Astrocyte (in vitro differentiated cells and primary cell): ENCODE results near the gene ADARB2. TPM values are rescaled to one million over a fixed set of nuclear protein-coding genes. Genes with fewer than 3 reads are reported as not detected.

ENCODE experiments used
- DNase-seq: peaks from one replicate; pipeline ENCODE4 v3.0.0-alpha.2; 2010; ENCODE audit warnings: low read depth
- FAIRE-seq: peaks from 2 replicates; lab custom pipeline; 2011; peaks lifted over from hg19 to GRCh38; lab: Jason Lieb, UNC
- H2AFZ ChIP-seq: 2 replicates; pipeline ENCODE4 v1.6.0; 2012; ENCODE audit warnings: low read depth, low read length, inconsistent platforms
- H3K27ac ChIP-seq: 2 replicates; pipeline ENCODE4 v1.5.1; 2011; ENCODE audit warnings: low read depth, low read length, inconsistent platforms
- H3K27me3 ChIP-seq: 2 replicates; pipeline ENCODE4 v1.6.0; 2011; ENCODE audit warnings: low read length, inconsistent platforms; ENCODE audit not compliant: insufficient read depth
- H3K36me3 ChIP-seq: 2 replicates; pipeline ENCODE4 v1.5.1; 2011; ENCODE audit warnings: low read length, inconsistent platforms; ENCODE audit not compliant: insufficient read depth
- H3K4me1 ChIP-seq: 2 replicates; pipeline ENCODE4 v1.5.1; 2011; ENCODE audit warnings: low read length, inconsistent platforms; ENCODE audit not compliant: insufficient read depth
- H3K4me2 ChIP-seq: 2 replicates; pipeline ENCODE4 v1.6.0; 2012; ENCODE audit warnings: low read length, inconsistent platforms
- H3K4me3 ChIP-seq: 2 replicates; pipeline ENCODE4 v1.5.1; 2011; ENCODE audit warnings: low read depth, mild to moderate bottlenecking, low read length, inconsistent platforms; ENCODE audit not compliant: insufficient read depth
- H3K79me2 ChIP-seq: 2 replicates; pipeline ENCODE4 v1.6.0; 2012; ENCODE audit warnings: mild to moderate bottlenecking, low read length, inconsistent platforms; ENCODE audit not compliant: insufficient read depth
- H3K9ac ChIP-seq: 2 replicates; pipeline ENCODE4 v1.6.0; 2012; ENCODE audit warnings: mild to moderate bottlenecking, low read length, inconsistent platforms
- H3K9me3 ChIP-seq: 2 replicates; pipeline ENCODE4 v1.5.1; 2012; ENCODE audit warnings: low read depth, mild to moderate bottlenecking, low read length, inconsistent platforms; ENCODE audit not compliant: insufficient read depth
- H4K20me1 ChIP-seq: 2 replicates; pipeline ENCODE4 v1.6.0; 2012; ENCODE audit warnings: low read length, inconsistent platforms; ENCODE audit not compliant: insufficient read depth
- H3K27ac Mint-ChIP-seq: one replicate; pipeline ENCODE4 v1.8.0; 2021; ENCODE audit warnings: mild to moderate bottlenecking, mixed read lengths; ENCODE audit not compliant: unreplicated experiment
- H3K27me3 Mint-ChIP-seq: one replicate; pipeline ENCODE4 v1.8.0; 2021; ENCODE audit warnings: low read depth, mixed read lengths; ENCODE audit not compliant: unreplicated experiment
- H3K36me3 Mint-ChIP-seq: one replicate; pipeline ENCODE4 v1.8.0; 2021; ENCODE audit warnings: low read depth, mixed read lengths; ENCODE audit not compliant: unreplicated experiment
- H3K4me1 Mint-ChIP-seq: one replicate; pipeline ENCODE4 v1.8.0; 2021; ENCODE audit warnings: low read depth, mixed read lengths; ENCODE audit not compliant: unreplicated experiment
- H3K4me3 Mint-ChIP-seq: one replicate; pipeline ENCODE4 v1.8.0; 2021; ENCODE audit warnings: mild to moderate bottlenecking, moderate library complexity, mixed read lengths; ENCODE audit not compliant: unreplicated experiment
- H3K9me3 Mint-ChIP-seq: one replicate; pipeline ENCODE4 v1.8.0; 2021; ENCODE audit warnings: mild to moderate bottlenecking, mixed read lengths; ENCODE audit not compliant: unreplicated experiment
- CTCF ChIP-seq: IDR thresholded peaks from 2 replicates; pipeline ENCODE4 v1.5.1; 2011; ENCODE audit warnings: low read depth, mild to moderate bottlenecking, inconsistent platforms, low read length, moderate library complexity; ENCODE audit not compliant: insufficient read depth
- EZH2 ChIP-seq: IDR thresholded peaks from 2 replicates; pipeline ENCODE4 v1.6.1; 2012; ENCODE audit warnings: mild to moderate bottlenecking, low read length, inconsistent platforms; ENCODE audit not compliant: insufficient read depth
- total RNA-seq: library from RNA; stranded (reverse); gene quantifications from 2 replicates; pipeline ENCODE4 v1.2.1, GENCODE V29; 2021

Gene ADARB2
- total RNA-seq, 1 donor from 2014 or later = 0.18 TPM

DNA sequence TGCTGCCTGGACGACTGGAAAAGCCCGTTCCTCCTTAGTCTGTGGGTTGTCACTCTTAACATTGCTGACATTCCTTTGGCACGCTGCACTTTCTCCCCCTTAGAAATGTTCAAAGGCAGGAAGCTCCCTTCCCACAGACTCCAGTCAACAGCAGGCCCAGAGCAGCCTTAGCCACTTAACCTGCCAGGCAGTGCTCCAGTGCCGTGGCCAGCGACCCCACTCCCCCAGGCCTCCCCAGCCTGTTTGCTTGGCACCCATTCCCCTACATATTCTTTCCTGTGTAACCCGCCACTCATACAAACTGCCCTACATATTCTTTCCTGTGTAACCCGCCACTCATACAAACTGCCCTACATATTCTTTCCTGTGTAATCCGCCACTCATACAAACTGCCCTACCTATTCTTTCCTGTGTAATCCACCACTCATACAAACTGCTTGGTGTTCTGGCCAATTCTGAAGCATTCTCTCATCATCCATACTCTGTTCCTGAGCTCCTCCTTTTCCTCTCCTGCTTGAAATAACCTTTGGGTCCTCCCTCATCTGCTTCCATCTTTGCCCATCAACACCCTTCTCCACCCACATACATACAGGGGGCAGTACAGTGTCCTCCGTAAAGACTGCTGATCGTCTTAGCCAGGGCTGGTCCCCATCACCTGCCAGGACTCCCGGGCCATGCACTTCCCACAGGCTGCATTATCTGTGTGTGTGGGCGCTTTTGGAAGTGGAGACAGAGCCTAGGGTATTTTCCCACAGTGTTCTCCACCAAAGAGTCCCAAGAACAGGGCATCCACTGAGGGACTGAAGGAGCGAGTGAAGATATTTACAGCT lies 57.3 kb downstream of the ADARB2 start:
- Histone ChIP-seq H3K9ac (no peak overlapping the region), H2AFZ (no peak overlapping the region), H3K36me3 (no peaks in the 10 kb centered on the region), H4K20me1 (no peaks in the 10 kb centered on the region), H3K27ac (no peak overlapping the region), H3K27me3 (no peaks in the 10 kb centered on the region), H3K9me3 (peaks cover 13% of the 10 kb centered on the region), H3K79me2 (no peaks in the 10 kb centered on the region), H3K4me1 (no peaks in the 10 kb centered on the region), H3K4me3 (no peak overlapping the region), H3K4me2 (no peak overlapping the region)
- Mint-ChIP-seq H3K4me1 (peaks cover 12% of the 10 kb centered on the region), H3K27ac (no peak overlapping the region), H3K27me3 (peaks cover 34% of the 10 kb centered on the region), H3K9me3 (peaks cover 3% of the 10 kb centered on the region), H3K4me3 (no peak overlapping the region), H3K36me3 (no peaks in the 10 kb centered on the region)
- DNase-seq (no peak), FAIRE-seq (no peak)
- TF ChIP-seq CTCF (no peak), EZH2 (no peak)

GRCh38 chr10:1678084-1678483 lies 59.2 kb downstream of the ADARB2 start:
- H3K4me1 Mint-ChIP-seq = peaks cover 12% of the 10 kb centered on the region
- no peak for FAIRE-seq

More at GRCh38 chr10:1678084-1678483, 59.2 kb downstream of the ADARB2 start:
- Mint-ChIP-seq H3K9me3 (no peaks in the 10 kb centered on the region), H3K27me3 (peaks cover 27% of the 10 kb centered on the region), H3K27ac (no peak overlapping the region), H3K36me3 (peaks cover 2% of the 10 kb centered on the region), H3K4me3 (no peak overlapping the region)
- Histone ChIP-seq H3K27me3 (no peaks in the 10 kb centered on the region), H4K20me1 (no peaks in the 10 kb centered on the region), H3K9me3 (peaks cover 13% of the 10 kb centered on the region), H3K4me3 (no peak overlapping the region), H3K27ac (no peak overlapping the region), H3K79me2 (no peaks in the 10 kb centered on the region), H3K4me1 (no peaks in the 10 kb centered on the region), H3K9ac (no peak overlapping the region), H2AFZ (no peak overlapping the region), H3K36me3 (no peaks in the 10 kb centered on the region), H3K4me2 (no peak overlapping the region)
- TF ChIP-seq CTCF (no peak), EZH2 (no peak)
- no peak for DNase-seq
